RWPE1 (cell line): ENCODE measurements around the gene WLS.
"Not testable (repeated sequence)": the region's sequence is repeated elsewhere in the genome, so short reads cannot be mapped to it uniquely, and the experiment has no call there.

Experiments
- CTCF ChIA-PET: fragments of 350-600 bp; sonication (Branson Sonifier 250); formaldehyde crosslinking; extraction: SDS; loops from one replicate; lab custom pipeline; 2021; lab: Yijun Ruan, JAX
- POLR2A ChIA-PET: fragments of 400-600 bp; formaldehyde crosslinking; extraction: SDS; loops from one replicate; lab custom pipeline; 2020; ENCODE audit warnings: antibody characterized with exemption; ENCODE audit not compliant: low non-redundant PET; lab: Yijun Ruan, JAX
- DNase-seq: peaks from one replicate; pipeline ENCODE4 v3.0.0; 2012; ENCODE audit warnings: low spot score
- H3K27ac ChIP-seq: fragments of 450-650 bp; 2 replicates; pipeline ENCODE4 v1.5.1; 2017
- TF ChIP-seq, protein P1 (sequence below): fragments of 450-650 bp; conservative IDR thresholded peaks from 2 replicates; pipeline ENCODE4 v1.5.1; 2017; ENCODE audit warnings: low read depth, mild to moderate bottlenecking

Gene WLS

GRCh38 chr1:68174738-68175113, 57.6 kb downstream of the WLS start:
- ChIA-PET CTCF (interaction anchor here (0.7 kb wide), 1 partner anchor 30 kb away, joined by 3 read pairs; no protein-coding TSS in a partner anchor), POLR2A (no interaction called here)
- peak; percentile 14 for DNase-seq
- TF ChIP-seq, protein P1, sequence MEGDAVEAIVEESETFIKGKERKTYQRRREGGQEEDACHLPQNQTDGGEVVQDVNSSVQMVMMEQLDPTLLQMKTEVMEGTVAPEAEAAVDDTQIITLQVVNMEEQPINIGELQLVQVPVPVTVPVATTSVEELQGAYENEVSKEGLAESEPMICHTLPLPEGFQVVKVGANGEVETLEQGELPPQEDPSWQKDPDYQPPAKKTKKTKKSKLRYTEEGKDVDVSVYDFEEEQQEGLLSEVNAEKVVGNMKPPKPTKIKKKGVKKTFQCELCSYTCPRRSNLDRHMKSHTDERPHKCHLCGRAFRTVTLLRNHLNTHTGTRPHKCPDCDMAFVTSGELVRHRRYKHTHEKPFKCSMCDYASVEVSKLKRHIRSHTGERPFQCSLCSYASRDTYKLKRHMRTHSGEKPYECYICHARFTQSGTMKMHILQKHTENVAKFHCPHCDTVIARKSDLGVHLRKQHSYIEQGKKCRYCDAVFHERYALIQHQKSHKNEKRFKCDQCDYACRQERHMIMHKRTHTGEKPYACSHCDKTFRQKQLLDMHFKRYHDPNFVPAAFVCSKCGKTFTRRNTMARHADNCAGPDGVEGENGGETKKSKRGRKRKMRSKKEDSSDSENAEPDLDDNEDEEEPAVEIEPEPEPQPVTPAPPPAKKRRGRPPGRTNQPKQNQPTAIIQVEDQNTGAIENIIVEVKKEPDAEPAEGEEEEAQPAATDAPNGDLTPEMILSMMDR, result no peak
- H3K27ac ChIP-seq, result peak overlapping the region; percentile 69

DNA sequence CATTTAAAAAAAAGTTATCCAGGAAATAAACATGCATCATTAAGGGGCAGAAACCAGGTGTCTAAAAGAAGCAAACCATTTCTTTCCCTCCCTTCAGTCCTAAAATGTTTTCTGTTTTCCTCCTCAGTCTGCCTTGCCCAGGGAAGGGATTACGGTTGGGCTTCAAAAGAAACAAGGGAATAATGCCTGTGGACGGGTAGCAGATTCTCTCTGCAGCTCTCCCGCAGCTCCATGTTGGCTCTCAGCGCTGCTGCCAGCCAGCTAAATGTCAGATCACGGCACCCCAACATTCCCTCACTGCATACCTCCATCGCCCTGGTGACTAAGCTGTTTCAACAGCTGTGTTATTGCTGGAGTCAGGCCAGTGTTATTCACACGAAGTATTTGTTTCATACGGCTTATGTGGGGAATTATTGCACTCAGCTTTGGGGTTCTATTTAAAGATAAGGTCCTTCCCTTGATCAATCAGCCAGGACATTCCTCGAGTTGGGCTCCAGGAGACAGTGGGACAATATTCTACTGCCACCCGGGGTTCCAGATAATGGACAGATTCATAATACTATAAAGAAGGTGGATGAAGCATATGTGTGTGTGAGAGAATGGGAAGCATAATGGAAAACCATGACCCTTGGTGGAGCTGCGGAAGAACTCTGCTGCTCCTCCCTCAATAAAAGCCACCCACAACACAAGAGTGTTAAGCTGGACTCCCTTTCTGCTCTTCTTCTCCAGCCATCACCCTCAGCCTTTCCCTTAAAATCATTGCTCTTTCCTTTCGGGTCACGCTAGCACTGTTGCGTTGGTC, 58.2 kb downstream of the WLS start:
- TF ChIP-seq, protein P1, result no peak
- CTCF ChIA-PET, result interaction anchor here (0.6 to 0.7 kb wide), 2 partner anchors 40 to 147 kb away, joined by 3 read pairs; no protein-coding TSS in a partner anchor
- POLR2A ChIA-PET, result no interaction called here
- peak overlapping the region; percentile 69 for H3K27ac ChIP-seq
- peak; percentile 82 for DNase-seq

GRCh38 chr1:68173283-68173935, 58.9 kb downstream of the WLS start:
- no peak for DNase-seq
- ChIA-PET CTCF (interaction anchor here (0.6 kb wide), 1 partner anchor 40 kb away, joined by 3 read pairs; no protein-coding TSS in a partner anchor), POLR2A (no interaction called here)
- TF ChIP-seq, protein P1, result no peak
- H3K27ac ChIP-seq, result peak overlapping the region; percentile 69

- POLR2A ChIA-PET, H3K27ac ChIP-seq, DNase-seq: not testable (repeated sequence)
- CTCF ChIA-PET, result interaction anchor here (0.6 kb wide), 1 partner anchor 357 kb away, joined by 3 read pairs; no protein-coding TSS in a partner anchor
Observed at GRCh38 chr1:68171795-68172194, 60.5 kb downstream of the WLS start.

GRCh38 chr1:68168545-68169171, 63.7 kb downstream of the WLS start:
- POLR2A ChIA-PET, result interaction anchor here (0.6 kb wide), 1 partner anchor 19 kb away, joined by 8 read pairs; no protein-coding TSS in a partner anchor
- DNase-seq, result no peak
- CTCF ChIA-PET, result interaction anchor here (0.6 kb wide), 1 partner anchor 99 kb away, joined by 4 read pairs; no protein-coding TSS in a partner anchor
- no peak overlapping the region for H3K27ac ChIP-seq
- TF ChIP-seq, protein P1, result no peak

DNA sequence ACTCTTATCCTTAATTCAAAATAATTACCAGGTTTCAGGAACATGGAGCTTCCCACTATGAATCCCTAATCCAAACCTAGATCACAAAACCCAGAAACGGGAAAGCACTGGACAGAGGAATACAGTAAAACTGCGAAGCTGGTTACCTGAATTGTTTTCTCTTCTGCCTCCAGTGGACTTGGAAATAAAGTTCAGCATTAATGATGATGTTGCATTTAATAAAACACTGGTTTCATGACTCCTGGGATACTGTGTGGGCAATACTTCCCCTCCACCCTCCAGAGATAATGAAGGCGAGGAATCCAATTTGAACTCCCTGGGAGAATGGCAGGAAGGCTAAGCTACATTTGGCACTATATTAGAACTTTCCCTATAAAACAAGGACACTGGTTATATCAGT, 65.1 kb downstream of the WLS start:
- CTCF ChIA-PET, result no interaction called here
- POLR2A ChIA-PET, result no interaction called here
- no peak overlapping the region for H3K27ac ChIP-seq
- no peak for DNase-seq
- TF ChIP-seq, protein P1, result no peak
